NK-92 (cell line): ENCODE results near the gene SEC22C.

Experiments
- DNase-seq: peaks from one replicate; lab custom pipeline; 2025; ENCODE audit not compliant: unreplicated experiment; lab: John Stamatoyannopoulos, UW

The SEC22C gene

DNA sequence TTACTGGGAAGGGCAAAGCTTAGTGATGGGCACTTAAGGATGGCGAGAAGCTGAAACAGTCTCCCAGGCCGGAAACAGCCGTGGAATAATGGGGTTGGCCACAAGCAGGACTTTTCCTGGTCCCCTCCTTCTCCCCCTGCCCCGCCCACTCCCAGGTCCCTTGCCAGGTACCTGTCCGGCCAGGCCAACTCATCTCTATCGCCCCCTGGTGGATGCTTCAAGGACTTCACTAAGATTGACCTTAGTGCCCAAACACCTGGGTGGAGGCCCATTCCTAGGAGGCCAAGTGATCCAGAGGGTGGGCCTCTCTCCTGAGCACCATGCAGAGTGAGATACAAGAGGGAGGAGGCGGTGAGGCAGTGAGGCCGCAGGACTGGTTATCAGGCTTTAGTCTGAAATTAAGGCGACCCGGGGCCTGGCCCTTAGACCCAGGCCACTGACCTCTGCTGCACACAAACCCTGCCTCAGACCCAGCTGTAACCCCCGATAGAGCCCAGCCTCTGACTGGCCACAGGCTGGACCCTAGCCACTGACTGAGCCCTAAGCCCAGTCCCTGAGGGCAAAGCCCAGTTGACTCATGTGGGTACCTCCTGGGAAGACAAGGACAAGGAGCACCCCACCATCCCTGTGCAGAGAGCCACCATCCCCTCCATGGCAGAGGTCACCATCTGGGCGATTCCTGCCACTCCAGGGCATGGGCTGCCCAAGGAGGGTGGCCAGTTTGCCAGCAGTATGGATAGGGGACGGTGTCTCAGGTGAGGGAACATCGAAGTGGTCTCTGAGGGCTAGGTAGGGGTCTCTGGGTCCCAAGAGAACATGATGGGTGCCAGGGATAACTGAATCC, 41.7 kb downstream of the SEC22C start:
- no peak for DNase-seq

- DNase-seq, result no peak
Measured at GRCh38 chr3:42537350-42537749, 44.4 kb downstream of the SEC22C start.

GRCh38 chr3:42535981-42536784, 45.6 kb downstream of the SEC22C start:
- DNase-seq, result no peak

- no peak for DNase-seq
Measured at GRCh38 chr3:42533161-42533897, 48.4 kb downstream of the SEC22C start.

DNA sequence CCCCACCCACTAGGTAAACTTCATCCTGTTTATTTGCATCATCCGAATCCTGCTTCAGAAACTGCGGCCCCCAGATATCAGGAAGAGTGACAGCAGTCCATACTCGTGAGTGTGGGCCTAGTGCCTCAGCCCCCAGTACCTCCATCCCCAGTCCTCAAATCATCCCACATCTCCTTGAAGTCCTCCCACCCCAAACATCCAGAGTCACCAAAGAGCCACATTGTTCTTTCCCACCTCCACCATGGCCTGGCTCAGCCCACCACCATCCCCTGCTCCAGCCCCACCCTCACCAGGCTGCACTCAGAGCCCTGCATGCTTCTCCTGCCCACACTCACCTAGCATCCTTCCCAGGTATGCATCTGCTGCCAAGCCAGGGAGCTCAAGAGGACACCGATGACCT, 49.5 kb downstream of the SEC22C start:
- no peak for DNase-seq

DNA sequence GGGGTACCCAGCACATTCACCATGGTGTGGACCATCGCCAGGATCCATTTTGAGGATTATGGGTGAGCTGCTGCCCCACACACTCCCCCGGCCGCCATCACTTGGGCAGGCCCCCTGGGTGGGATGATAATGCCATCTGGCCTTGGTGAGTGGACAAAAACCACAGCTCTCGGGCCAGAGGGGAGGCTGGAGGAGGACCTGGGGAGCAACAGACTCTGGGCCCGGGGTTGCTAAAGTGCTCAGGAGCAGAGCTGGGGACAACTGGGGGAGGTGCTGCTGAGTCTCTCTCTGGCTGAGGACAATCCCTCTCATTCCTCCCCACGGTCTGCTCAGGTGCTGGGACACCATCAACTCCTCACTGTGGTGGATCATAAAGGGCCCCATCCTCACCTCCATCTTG, 50.3 kb downstream of the SEC22C start:
- DNase-seq, result no peak

DNA sequence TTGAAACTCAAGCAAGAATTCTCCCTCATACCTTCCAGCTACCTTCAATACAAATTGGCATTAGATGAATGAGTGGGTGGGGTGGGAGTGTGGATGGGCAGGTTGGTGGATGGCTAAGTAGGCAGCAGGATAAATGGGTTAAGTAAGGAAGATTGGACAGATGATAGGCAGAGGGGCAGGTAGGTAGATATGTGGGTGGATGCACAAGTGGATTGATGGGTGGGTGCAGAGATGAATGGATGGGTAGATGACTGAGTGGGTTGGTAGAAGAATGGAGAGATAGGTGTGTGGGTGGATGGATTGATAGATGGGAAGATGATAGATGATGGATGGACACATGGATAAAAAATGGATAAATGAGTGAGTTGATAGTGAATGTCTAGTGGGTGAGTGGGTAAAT, 51.7 kb downstream of the SEC22C start:
- DNase-seq, result no peak

DNA sequence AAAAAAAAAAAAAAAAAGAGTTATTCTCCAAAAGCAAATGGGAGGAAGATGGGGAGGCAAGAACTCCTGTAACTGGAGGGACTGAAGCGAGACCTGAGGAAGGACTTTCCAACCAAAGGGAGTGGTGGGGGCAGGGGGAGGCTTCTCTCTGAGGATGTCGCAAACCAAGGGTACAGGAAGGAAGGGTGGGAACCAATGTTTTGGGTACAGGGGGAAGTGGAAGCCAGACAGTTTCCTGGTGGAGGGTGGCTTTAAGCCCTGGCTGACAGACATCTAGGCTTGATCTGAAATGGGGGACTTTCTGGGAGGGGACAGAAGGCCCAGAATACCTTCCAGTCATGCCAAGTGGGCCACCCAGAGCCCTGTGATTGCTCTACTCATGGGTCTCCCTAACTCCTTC, 52.3 kb downstream of the SEC22C start:
- DNase-seq, result no peak

DNA sequence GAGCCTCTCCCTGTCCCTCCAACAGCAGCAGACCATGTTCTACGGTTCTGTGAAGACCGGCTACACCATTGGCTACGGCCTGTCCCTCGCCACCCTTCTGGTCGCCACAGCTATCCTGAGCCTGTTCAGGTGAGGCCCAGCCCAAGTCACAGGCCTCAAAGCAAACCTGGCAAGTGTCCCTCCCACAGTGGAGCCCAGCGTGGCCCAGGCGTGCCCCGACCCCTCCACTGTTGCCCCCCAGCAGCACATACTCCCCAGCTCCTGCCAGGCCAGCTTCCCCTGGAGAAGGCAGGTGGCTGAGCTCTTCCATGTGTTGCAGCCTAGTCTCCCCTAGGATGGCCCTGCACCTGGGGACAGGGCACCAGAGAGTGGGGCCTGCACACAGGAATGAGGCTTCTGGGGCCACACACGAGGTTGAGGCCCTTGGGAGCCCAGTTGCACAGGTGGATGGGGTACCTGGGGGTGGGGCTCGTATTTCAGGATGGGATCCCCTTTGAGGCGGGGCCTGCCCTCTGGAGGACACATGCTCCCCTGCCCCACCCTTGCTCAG, 54.3 kb downstream of the SEC22C start:
- DNase-seq, result no peak

- DNase-seq, result no peak
Measured at GRCh38 chr3:42526616-42527367, 55.0 kb downstream of the SEC22C start.

GRCh38 chr3:42525736-42526345, 55.9 kb downstream of the SEC22C start:
- no peak for DNase-seq

DNA sequence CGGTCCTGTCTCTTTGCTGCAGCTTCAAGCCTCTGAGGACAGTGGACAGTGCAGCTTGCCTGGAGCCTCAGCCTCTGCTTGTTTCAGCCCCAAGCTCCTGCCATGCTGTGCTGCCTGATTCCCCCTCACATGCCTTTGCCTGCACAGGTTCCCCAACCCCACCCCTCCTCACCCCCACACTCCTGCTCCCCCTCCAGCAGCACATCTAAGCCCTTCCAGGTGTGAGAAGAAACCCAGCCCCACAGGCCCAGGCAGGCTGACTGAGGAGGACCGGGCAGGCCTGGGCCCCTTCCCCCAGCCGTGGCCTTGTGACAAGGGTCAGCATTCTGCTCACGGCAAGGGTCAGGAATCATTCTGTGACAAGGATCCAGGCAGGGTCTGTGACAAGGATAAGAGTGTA, 56.6 kb downstream of the SEC22C start:
- DNase-seq, result no peak

- DNase-seq, result no peak
Measured at GRCh38 chr3:42524751-42525150, 57.0 kb downstream of the SEC22C start.

GRCh38 chr3:42520906-42521305, 60.9 kb downstream of the SEC22C start:
- no peak for DNase-seq

- DNase-seq, result no peak
Measured at GRCh38 chr3:42520336-42520735, 61.4 kb downstream of the SEC22C start.

- no peak for DNase-seq
Measured at GRCh38 chr3:42519568-42519962, 62.2 kb downstream of the SEC22C start.

GRCh38 chr3:42518800-42519567, 62.8 kb downstream of the SEC22C start:
- DNase-seq, result no peak

DNA sequence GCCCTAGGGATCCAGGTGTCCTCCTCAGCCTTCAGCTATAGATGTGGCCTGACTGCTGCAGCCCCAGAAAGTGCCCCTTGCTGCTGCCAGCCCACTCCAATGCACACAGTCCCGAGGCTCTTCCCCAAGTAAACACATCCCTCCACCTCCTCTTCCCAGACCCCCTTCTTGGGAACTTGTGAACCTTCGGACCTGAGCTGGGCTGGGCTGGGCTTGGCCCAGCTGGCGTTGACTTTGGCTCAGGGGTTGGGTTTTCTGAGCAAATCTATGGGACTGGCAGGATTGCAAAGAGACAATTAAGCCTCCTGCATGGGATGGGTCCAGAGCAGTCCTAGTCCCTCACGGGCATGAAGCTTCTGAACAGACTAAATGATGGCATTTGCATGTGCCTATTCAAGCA, 64.7 kb downstream of the SEC22C start:
- DNase-seq, result no peak

DNA sequence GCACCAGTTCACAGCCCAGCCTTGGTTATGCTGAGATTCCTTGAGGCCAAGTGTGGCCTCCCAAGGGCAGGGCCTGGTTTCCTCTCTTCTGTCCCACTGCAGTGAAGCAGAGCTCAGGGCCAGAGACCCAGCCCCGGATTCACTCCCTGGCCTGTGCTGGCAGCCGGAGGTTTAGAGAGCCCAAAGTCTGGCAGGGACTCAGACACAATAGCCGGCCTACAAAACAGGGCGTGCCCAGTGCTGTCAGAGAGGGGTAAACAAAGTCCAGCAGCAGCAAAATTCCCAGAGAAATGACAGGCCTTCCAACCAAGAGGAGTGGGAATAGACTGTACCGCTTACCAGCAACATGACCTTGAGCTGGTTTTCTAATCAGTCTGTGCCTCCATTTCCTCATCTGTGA, 65.3 kb downstream of the SEC22C start:
- no peak for DNase-seq
